Neural cell (in vitro differentiated cells): ENCODE data around the gene FJX1.

Experiments used
- EP300 ChIP-seq: fragments of 450-650 bp; conservative IDR thresholded peaks from 2 replicates; pipeline ENCODE4 v1.6.1; 2014; ENCODE audit warnings: antibody characterized with exemption, mild to moderate bottlenecking, moderate library complexity; ENCODE audit not compliant: poor library complexity, severe bottlenecking
- EZH2 ChIP-seq: fragments of 200-600, 300-800 bp; shearing (Covaris generic), sonication (generic); IDR thresholded peaks from 2 replicates; pipeline ENCODE4 v1.6.1; 2014; ENCODE audit warnings: antibody characterized with exemption, low read length, borderline replicate concordance, mild to moderate bottlenecking; ENCODE audit not compliant: insufficient read depth, poor library complexity, severe bottlenecking
- POLR2AphosphoS5 ChIP-seq: IDR thresholded peaks from 2 replicates; pipeline ENCODE4 v1.6.1; 2012
- RAD21 ChIP-seq: fragments of 450-650 bp; conservative IDR thresholded peaks from 2 replicates; pipeline ENCODE4 v1.6.1; 2014; ENCODE audit warnings: antibody characterized with exemption, mild to moderate bottlenecking, moderate library complexity
- TF ChIP-seq, protein P1 (sequence below): fragments of 450-650 bp; IDR thresholded peaks from 2 replicates; pipeline ENCODE4 v1.5.1; 2014; ENCODE audit warnings: antibody characterized with exemption, mild to moderate bottlenecking, moderate library complexity; ENCODE audit not compliant: poor library complexity, severe bottlenecking

DNA sequence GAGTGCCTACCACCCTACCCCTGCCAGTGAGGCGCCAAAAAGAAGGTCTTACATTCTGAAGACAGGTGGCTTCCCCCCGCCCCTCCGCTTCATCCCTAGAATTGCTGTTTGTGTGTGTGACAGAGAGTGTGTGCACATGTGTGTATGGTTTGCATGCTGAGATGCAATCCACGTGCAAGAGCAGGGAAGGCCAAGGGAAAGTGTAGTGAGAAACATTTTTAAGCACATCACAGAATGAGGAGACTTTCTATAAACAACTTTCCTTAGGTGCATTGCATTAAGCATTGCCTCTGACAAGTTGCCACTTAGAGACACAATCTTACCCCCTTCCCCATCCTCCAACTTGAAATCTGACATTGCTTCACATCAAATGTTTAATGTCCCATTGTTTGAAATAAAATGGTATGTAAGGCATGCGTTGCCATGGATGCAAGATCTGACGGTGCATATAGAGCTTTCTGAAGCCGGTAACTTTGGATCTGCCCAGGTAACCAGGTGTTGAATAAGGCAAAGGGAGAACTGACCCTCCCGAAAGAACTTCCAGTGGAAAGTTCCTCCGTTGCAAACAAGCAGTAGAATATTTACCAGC is 21.4 kb downstream of the FJX1 start:
- TF ChIP-seq, protein P1, sequence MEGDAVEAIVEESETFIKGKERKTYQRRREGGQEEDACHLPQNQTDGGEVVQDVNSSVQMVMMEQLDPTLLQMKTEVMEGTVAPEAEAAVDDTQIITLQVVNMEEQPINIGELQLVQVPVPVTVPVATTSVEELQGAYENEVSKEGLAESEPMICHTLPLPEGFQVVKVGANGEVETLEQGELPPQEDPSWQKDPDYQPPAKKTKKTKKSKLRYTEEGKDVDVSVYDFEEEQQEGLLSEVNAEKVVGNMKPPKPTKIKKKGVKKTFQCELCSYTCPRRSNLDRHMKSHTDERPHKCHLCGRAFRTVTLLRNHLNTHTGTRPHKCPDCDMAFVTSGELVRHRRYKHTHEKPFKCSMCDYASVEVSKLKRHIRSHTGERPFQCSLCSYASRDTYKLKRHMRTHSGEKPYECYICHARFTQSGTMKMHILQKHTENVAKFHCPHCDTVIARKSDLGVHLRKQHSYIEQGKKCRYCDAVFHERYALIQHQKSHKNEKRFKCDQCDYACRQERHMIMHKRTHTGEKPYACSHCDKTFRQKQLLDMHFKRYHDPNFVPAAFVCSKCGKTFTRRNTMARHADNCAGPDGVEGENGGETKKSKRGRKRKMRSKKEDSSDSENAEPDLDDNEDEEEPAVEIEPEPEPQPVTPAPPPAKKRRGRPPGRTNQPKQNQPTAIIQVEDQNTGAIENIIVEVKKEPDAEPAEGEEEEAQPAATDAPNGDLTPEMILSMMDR = no peak
- no peak for TF ChIP-seq EZH2
- TF ChIP-seq RAD21 = no peak
- TF ChIP-seq EP300 = peak; percentile 54
- TF ChIP-seq POLR2AphosphoS5 = no peak
